Prostate gland (tissue), 2 donors: Measurements from ENCODE around the gene ALG14.
"Not testable (repeated sequence)": the region's sequence is repeated elsewhere in the genome, so short reads cannot be mapped to it uniquely, and the experiment has no call there.

Experiments used
- CTCF ChIP-seq, 4 experiments: fragments of 200-600 bp in 2 of 4; fragments of 450-650 bp in 2 of 4; sonication (generic) in 2 of 4; IDR thresholded peaks; 1 replicate in 3 of 4; 2 replicates in 1 of 4; pipeline ENCODE4 v1.5.1; 2016 to 2019; ENCODE audit warnings: antibody characterized with exemption in 4 of 4, mild to moderate bottlenecking in 2 of 4, moderate library complexity in 2 of 4
- POLR2A ChIP-seq: fragments of 450-650 bp; IDR thresholded peaks from one replicate; pipeline ENCODE4 v1.6.1; 2016; ENCODE audit warnings: antibody characterized with exemption, mild to moderate bottlenecking

- not testable (repeated sequence) for TF ChIP-seq POLR2A; CTCF (IDR thresholded peaks at IDR 0.05)
Measured at GRCh38 chr1:95019466-95019865, 53.3 kb downstream of the ALG14 start.
